ENCODE data around the gene SLC9A8.

SLC9A8 gene

GRCh38 chr20:49868538-49868937, 55.9 kb downstream of the SLC9A8 start:
- H3K36me3 ChIP-seq (ENCODE audit: insufficient read depth, low read length) = peaks cover 3% of the 10 kb centered on the region; the same call in 1 of the 2 replicates
- no peak overlapping the region for H3K9ac ChIP-seq (ENCODE audit: insufficient read length)
- H3K9me3 ChIP-seq (ENCODE audit: low read depth, low read length) = no peaks in the 10 kb centered on the region
- DNase-seq (ENCODE audit: low read depth, low spot score) = no peak
- no peak overlapping the region for H3K4me3 ChIP-seq
- no peak for TF ChIP-seq POLR2AphosphoS5 (IDR thresholded peaks at IDR 0.05; ENCODE audit: borderline replicate concordance, low read depth, low read length)
- TF ChIP-seq EZH2 (IDR thresholded peaks at IDR 0.05) = no peak
- TF ChIP-seq FOXP2 (optimal IDR thresholded peaks at IDR 0.05; ENCODE audit: control extremely low read depth, extremely low read length, insufficient read depth) = no peak
- H3K27ac ChIP-seq = no peak overlapping the region

GRCh38 chr20:49868964-49869363, 56.3 kb downstream of the SLC9A8 start:
- H3K27ac ChIP-seq = no peak overlapping the region
- no peak overlapping the region for H3K9ac ChIP-seq (ENCODE audit: insufficient read length)
- peaks cover 3% of the 10 kb centered on the region; the same call in 1 of the 2 replicates for H3K36me3 ChIP-seq (ENCODE audit: insufficient read depth, low read length)
- no peak for TF ChIP-seq POLR2AphosphoS5 (IDR thresholded peaks at IDR 0.05; ENCODE audit: borderline replicate concordance, low read depth, low read length)
- no peak for TF ChIP-seq EZH2 (IDR thresholded peaks at IDR 0.05)
- TF ChIP-seq FOXP2 (optimal IDR thresholded peaks at IDR 0.05; ENCODE audit: control extremely low read depth, extremely low read length, insufficient read depth) = no peak
- no peak overlapping the region for H3K4me3 ChIP-seq
- no peaks in the 10 kb centered on the region for H3K9me3 ChIP-seq (ENCODE audit: low read depth, low read length)
- DNase-seq (ENCODE audit: low read depth, low spot score) = no peak

GRCh38 chr20:49870261-49870660, 57.6 kb downstream of the SLC9A8 start:
- Histone ChIP-seq H3K9me3 (ENCODE audit: low read depth, low read length) (no peaks in the 10 kb centered on the region), H3K27ac (no peak overlapping the region), H3K9ac (ENCODE audit: insufficient read length) (no peak overlapping the region), H3K4me3 (no peak overlapping the region), H3K36me3 (ENCODE audit: insufficient read depth, low read length) (peaks cover 3% of the 10 kb centered on the region; the same call in 1 of the 2 replicates)
- TF ChIP-seq POLR2AphosphoS5 (IDR thresholded peaks at IDR 0.05; ENCODE audit: borderline replicate concordance, low read depth, low read length) (no peak), EZH2 (IDR thresholded peaks at IDR 0.05) (no peak)
- DNase-seq (ENCODE audit: low read depth, low spot score) = no peak

- H3K27ac ChIP-seq = no peak overlapping the region
- H3K36me3 ChIP-seq (ENCODE audit: insufficient read depth, low read length) = no peaks in the 10 kb centered on the region
- H3K4me3 ChIP-seq = no peak overlapping the region
- no peak for TF ChIP-seq POLR2AphosphoS5 (IDR thresholded peaks at IDR 0.05; ENCODE audit: borderline replicate concordance, low read depth, low read length)
- no peak for TF ChIP-seq FOXP2 (optimal IDR thresholded peaks at IDR 0.05; ENCODE audit: control extremely low read depth, extremely low read length, insufficient read depth)
- TF ChIP-seq EZH2 (IDR thresholded peaks at IDR 0.05) = no peak
- no peak overlapping the region for H3K9ac ChIP-seq (ENCODE audit: insufficient read length)
- no peak for DNase-seq (ENCODE audit: low read depth, low spot score)
- no peaks in the 10 kb centered on the region for H3K9me3 ChIP-seq (ENCODE audit: low read depth, low read length)
Observed at GRCh38 chr20:49871391-49871948, 58.8 kb downstream of the SLC9A8 start.

- DNase-seq (ENCODE audit: low read depth, low spot score) = no peak
- H3K27ac ChIP-seq = no peak overlapping the region
- H3K4me3 ChIP-seq = no peak overlapping the region
- no peak overlapping the region for H3K9ac ChIP-seq (ENCODE audit: insufficient read length)
- no peak for TF ChIP-seq POLR2AphosphoS5 (IDR thresholded peaks at IDR 0.05; ENCODE audit: borderline replicate concordance, low read depth, low read length)
- no peak for TF ChIP-seq EZH2 (IDR thresholded peaks at IDR 0.05)
- no peak for TF ChIP-seq FOXP2 (optimal IDR thresholded peaks at IDR 0.05; ENCODE audit: control extremely low read depth, extremely low read length, insufficient read depth)
- H3K9me3 ChIP-seq (ENCODE audit: low read depth, low read length) = no peaks in the 10 kb centered on the region
- no peaks in the 10 kb centered on the region for H3K36me3 ChIP-seq (ENCODE audit: insufficient read depth, low read length)
Observed at GRCh38 chr20:49872056-49872455, 59.4 kb downstream of the SLC9A8 start.

- TF ChIP-seq POLR2AphosphoS5 (IDR thresholded peaks at IDR 0.05; ENCODE audit: borderline replicate concordance, low read depth, low read length) = no peak
- no peak for TF ChIP-seq FOXP2 (optimal IDR thresholded peaks at IDR 0.05; ENCODE audit: control extremely low read depth, extremely low read length, insufficient read depth)
- TF ChIP-seq EZH2 (IDR thresholded peaks at IDR 0.05) = no peak
- DNase-seq (ENCODE audit: low read depth, low spot score) = no peak
- Histone ChIP-seq H3K27ac (no peak overlapping the region), H3K36me3 (ENCODE audit: insufficient read depth, low read length) (no peaks in the 10 kb centered on the region), H3K4me3 (no peak overlapping the region), H3K9ac (ENCODE audit: insufficient read length) (no peak overlapping the region), H3K9me3 (ENCODE audit: low read depth, low read length) (no peaks in the 10 kb centered on the region)
Observed at GRCh38 chr20:49874696-49875095, 62.1 kb downstream of the SLC9A8 start.

- no peak overlapping the region for H3K4me3 ChIP-seq
- no peaks in the 10 kb centered on the region for H3K36me3 ChIP-seq (ENCODE audit: insufficient read depth, low read length)
- H3K9me3 ChIP-seq (ENCODE audit: low read depth, low read length) = no peaks in the 10 kb centered on the region
- DNase-seq (ENCODE audit: low read depth, low spot score) = no peak
- no peak overlapping the region for H3K9ac ChIP-seq (ENCODE audit: insufficient read length)
- TF ChIP-seq EZH2 (IDR thresholded peaks at IDR 0.05) (no peak), POLR2AphosphoS5 (IDR thresholded peaks at IDR 0.05; ENCODE audit: borderline replicate concordance, low read depth, low read length) (no peak), FOXP2 (optimal IDR thresholded peaks at IDR 0.05; ENCODE audit: control extremely low read depth, extremely low read length, insufficient read depth) (no peak)
- H3K27ac ChIP-seq = no peak overlapping the region
Observed at GRCh38 chr20:49877386-49877921, 64.8 kb downstream of the SLC9A8 start.

GRCh38 chr20:49878977-49879376, 66.3 kb downstream of the SLC9A8 start:
- H3K4me3 ChIP-seq = no peak overlapping the region
- H3K36me3 ChIP-seq (ENCODE audit: insufficient read depth, low read length) = no peaks in the 10 kb centered on the region
- H3K9ac ChIP-seq (ENCODE audit: insufficient read length) = no peak overlapping the region
- TF ChIP-seq POLR2AphosphoS5 (IDR thresholded peaks at IDR 0.05; ENCODE audit: borderline replicate concordance, low read depth, low read length) (no peak), EZH2 (IDR thresholded peaks at IDR 0.05) (no peak), FOXP2 (optimal IDR thresholded peaks at IDR 0.05; ENCODE audit: control extremely low read depth, extremely low read length, insufficient read depth) (no peak)
- no peak for DNase-seq (ENCODE audit: low read depth, low spot score)
- H3K27ac ChIP-seq = no peak overlapping the region
- H3K9me3 ChIP-seq (ENCODE audit: low read depth, low read length) = no peaks in the 10 kb centered on the region

- no peaks in the 10 kb centered on the region for H3K9me3 ChIP-seq (ENCODE audit: low read depth, low read length)
- DNase-seq (ENCODE audit: low read depth, low spot score) = no peak
- TF ChIP-seq EZH2 (IDR thresholded peaks at IDR 0.05) (no peak), POLR2AphosphoS5 (IDR thresholded peaks at IDR 0.05; ENCODE audit: borderline replicate concordance, low read depth, low read length) (no peak), FOXP2 (optimal IDR thresholded peaks at IDR 0.05; ENCODE audit: control extremely low read depth, extremely low read length, insufficient read depth) (no peak)
- H3K4me3 ChIP-seq = no peak overlapping the region
- no peak overlapping the region for H3K9ac ChIP-seq (ENCODE audit: insufficient read length)
- no peak overlapping the region for H3K27ac ChIP-seq
- no peaks in the 10 kb centered on the region for H3K36me3 ChIP-seq (ENCODE audit: insufficient read depth, low read length)
Observed at GRCh38 chr20:49880177-49880576, 67.5 kb downstream of the SLC9A8 start.
